Transverse colon (tissue), 4 donors: ENCODE measurements around the gene SPRN. TPM values are rescaled to one million over a fixed set of nuclear protein-coding genes. Genes with fewer than 3 reads are reported as not detected.
A peak's percentile ranks its signal among the peaks of the same experiment; 100 is the strongest.

ENCODE experiments used
- DNase-seq: peaks from one replicate; pipeline ENCODE4 v3.0.0-alpha.2; 2019
- H3K27ac ChIP-seq, 4 donors: fragments of 200-600 bp; sonication (generic); 2 replicates each; pipeline ENCODE4 v1.5.1; 2016 to 2018; ENCODE audit warnings: inconsistent platforms in 4 of 4
- H3K27me3 ChIP-seq: fragments of 200-600 bp; sonication (generic); 2 replicates; pipeline ENCODE4 v1.5.1; 2017; ENCODE audit warnings: inconsistent platforms
- H3K36me3 ChIP-seq, 4 donors: fragments of 200-600 bp; sonication (generic); 2 replicates each; pipeline ENCODE4 v1.5.1; 2017 to 2019; ENCODE audit warnings: inconsistent platforms in 4 of 4
- H3K4me1 ChIP-seq, 4 donors: fragments of 200-600 bp; sonication (generic); 2 replicates each; pipeline ENCODE4 v1.5.1; 2017 to 2020; ENCODE audit warnings: inconsistent platforms in 4 of 4
- H3K4me3 ChIP-seq, 4 donors: fragments of 200-600 bp; sonication (generic); 1 replicate in 1 of 4; 2 replicates in 3 of 4; pipeline versions ENCODE4 v1.5.1 to v1.6.1; 2017 to 2019; ENCODE audit warnings: inconsistent platforms in 4 of 4
- H3K9me3 ChIP-seq, 2 donors: fragments of 200-600 bp; sonication (generic); 2 replicates each; pipeline ENCODE4 v1.5.1; 2017 to 2019; ENCODE audit warnings: inconsistent platforms in 2 of 2
- CTCF ChIP-seq, 5 experiments: fragments of 200-600 bp in 3 of 5; fragments of 450-650 bp in 2 of 5; sonication (generic) in 3 of 5; IDR thresholded peaks; 1 replicate in 2 of 5; 2 replicates in 3 of 5; pipeline ENCODE4 v1.5.1; 2016 to 2017; ENCODE audit warnings: antibody characterized with exemption in 5 of 5, inconsistent platforms in 3 of 5, mild to moderate bottlenecking in 2 of 5, moderate library complexity in 1 of 5
- EP300 ChIP-seq: sonication (generic); formaldehyde crosslinking; IDR thresholded peaks from one replicate; pipeline ENCODE4 v1.6.1; 2017; ENCODE audit warnings: antibody characterized with exemption, low read depth
- POLR2A ChIP-seq: fragments of 450-650 bp; IDR thresholded peaks from one replicate; pipeline ENCODE4 v1.6.1; 2016; ENCODE audit warnings: antibody characterized with exemption, mild to moderate bottlenecking, moderate library complexity
- POLR2AphosphoS5 ChIP-seq, 3 donors: sonication (generic); formaldehyde crosslinking; IDR thresholded peaks; one replicate each; pipeline ENCODE4 v1.6.1; 2016; ENCODE audit warnings: antibody characterized with exemption in 3 of 3
- WGBS, 2 donors: methylation state at CpG; one replicate each; pipeline ENCODE4 v1.1.5; 2018; ENCODE audit warnings: low coverage in 1 of 2; 5-methylcytosine and 5-hydroxymethylcytosine counted together
- in situ Hi-C, 4 donors: fragments of 200-750 bp; cut with MboI; loops; one replicate each; pipeline versions ENCODE4 v1.15.0 to v1.15.1; 2017; ENCODE audit warnings: low sequenced_read_pairs in 3 of 4, low pct_ligation_motif_present in 1 of 4, low pct_unique_long_range_greater_than_20kb in 1 of 4
- intact Hi-C: fragments of 100-400 bp; cut with DNase I; formaldehyde crosslinking; loops from one replicate; pipeline ENCODE4 v1.15.1; 2023; ENCODE audit warnings: low total_unique reads
- total RNA-seq, 4 donors: library from RNA; depleted of rRNA; stranded (reverse); fragments of >200 nt; gene quantifications; one replicate each; pipeline ENCODE4 v1.1.0, GENCODE V29; 2016

Gene SPRN
- total RNA-seq, 4 donors from 2014 or later: not detected

GRCh38 chr10:133401981-133402725 is 22.3 kb downstream of the SPRN start:
- Histone ChIP-seq H3K27me3 (no peaks in the 10 kb centered on the region), H3K36me3 (peaks cover 0 to 42% (median 5%) of the 10 kb centered on the region in 4 donors), H3K9me3 (no peaks in the 10 kb centered on the region), H3K27ac (peak overlapping the region in 1 of 4 donors; percentile 65), H3K4me3 (no peak overlapping the region), H3K4me1 (peaks cover 0 to 4% (median 0%) of the 10 kb centered on the region in 4 donors)
- TF ChIP-seq POLR2AphosphoS5 (IDR thresholded peaks at IDR 0.05): no peak
- no peak for TF ChIP-seq POLR2A
- TF ChIP-seq EP300: no peak
- TF ChIP-seq CTCF (IDR thresholded peaks at IDR 0.05): no peak
- 95% methylated on average over 18 of the region's 21 CpGs; no CpG with 5 or more reads in 1 of the 2 donors for WGBS, 2 donors
- DNase-seq: no peak
- intact Hi-C loops: no loop called here
- in situ Hi-C loops: no loop called here

- peaks cover 0 to 42% (median 5%) of the 10 kb centered on the region in 4 donors for H3K36me3 ChIP-seq
- no peak for TF ChIP-seq POLR2AphosphoS5 (IDR thresholded peaks at IDR 0.05)
- no peak for TF ChIP-seq EP300
- TF ChIP-seq POLR2A: no peak
- no peak for TF ChIP-seq CTCF (IDR thresholded peaks at IDR 0.05)
These were observed 22.9 kb downstream of the SPRN start for GRCh38 chr10:133401500-133401899.

GRCh38 chr10:133400624-133401424 is 23.6 kb downstream of the SPRN start:
- TF ChIP-seq CTCF (IDR thresholded peaks at IDR 0.05): no peak
- no peak for TF ChIP-seq POLR2AphosphoS5 (IDR thresholded peaks at IDR 0.05)
- TF ChIP-seq EP300: no peak
- TF ChIP-seq POLR2A: no peak
- peak overlapping the region in 2 of 4 donors; percentile 17 to 65 for H3K27ac ChIP-seq
- peaks cover 0 to 42% (median 5%) of the 10 kb centered on the region in 4 donors for H3K36me3 ChIP-seq
- intact Hi-C loops (no loop called here), in situ Hi-C loops (no loop called here)
- WGBS, 2 donors: 72 to 77% methylated on average over 7 to 10 of the region's 10 CpGs
- H3K4me3 ChIP-seq: no peak overlapping the region
- no peak for DNase-seq
- H3K4me1 ChIP-seq: peaks cover 0 to 4% (median 0%) of the 10 kb centered on the region in 4 donors
- H3K27me3 ChIP-seq: no peaks in the 10 kb centered on the region
- no peaks in the 10 kb centered on the region for H3K9me3 ChIP-seq

More at GRCh38 chr10:133401500-133401899, 22.9 kb downstream of the SPRN start:
- no peaks in the 10 kb centered on the region for H3K27me3 ChIP-seq
- no peaks in the 10 kb centered on the region for H3K9me3 ChIP-seq
- peaks cover 0 to 4% (median 0%) of the 10 kb centered on the region in 4 donors for H3K4me1 ChIP-seq
- WGBS, 2 donors: 86% methylated on average over 12 of the region's 12 CpGs; no CpG with 5 or more reads in 1 of the 2 donors
- intact Hi-C loops (no loop called here), in situ Hi-C loops (no loop called here)
- peak overlapping the region in 2 of 4 donors; percentile 17 to 65 for H3K27ac ChIP-seq
- DNase-seq: no peak
- H3K4me3 ChIP-seq: no peak overlapping the region

- in situ Hi-C loops: no loop called here
- intact Hi-C loops: no loop called here
- no peak overlapping the region for H3K4me3 ChIP-seq
- H3K4me1 ChIP-seq: peaks cover 5 to 14% (median 8%) of the 10 kb centered on the region in 4 donors
- no peaks in the 10 kb centered on the region for H3K27me3 ChIP-seq
- H3K36me3 ChIP-seq: peaks cover 0 to 42% (median 5%) of the 10 kb centered on the region in 4 donors
- WGBS, 2 donors: 93% methylated on average over 19 of the region's 19 CpGs; no CpG with 5 or more reads in 1 of the 2 donors
- DNase-seq: no peak
- H3K27ac ChIP-seq: no peak overlapping the region
- no peak for TF ChIP-seq CTCF (IDR thresholded peaks at IDR 0.05)
- TF ChIP-seq POLR2AphosphoS5 (IDR thresholded peaks at IDR 0.05): no peak
- no peaks in the 10 kb centered on the region for H3K9me3 ChIP-seq
These were observed 25.3 kb downstream of the SPRN start for GRCh38 chr10:133399123-133399601.
